ENCODE results near the gene NSG2.

GRCh38 chr5:174022384-174023095 lies 23.0 kb upstream of the NSG2 start:
- TF ChIP-seq POLR2A (IDR thresholded peaks at IDR 0.05): no peak
- TF ChIP-seq, protein P1, sequence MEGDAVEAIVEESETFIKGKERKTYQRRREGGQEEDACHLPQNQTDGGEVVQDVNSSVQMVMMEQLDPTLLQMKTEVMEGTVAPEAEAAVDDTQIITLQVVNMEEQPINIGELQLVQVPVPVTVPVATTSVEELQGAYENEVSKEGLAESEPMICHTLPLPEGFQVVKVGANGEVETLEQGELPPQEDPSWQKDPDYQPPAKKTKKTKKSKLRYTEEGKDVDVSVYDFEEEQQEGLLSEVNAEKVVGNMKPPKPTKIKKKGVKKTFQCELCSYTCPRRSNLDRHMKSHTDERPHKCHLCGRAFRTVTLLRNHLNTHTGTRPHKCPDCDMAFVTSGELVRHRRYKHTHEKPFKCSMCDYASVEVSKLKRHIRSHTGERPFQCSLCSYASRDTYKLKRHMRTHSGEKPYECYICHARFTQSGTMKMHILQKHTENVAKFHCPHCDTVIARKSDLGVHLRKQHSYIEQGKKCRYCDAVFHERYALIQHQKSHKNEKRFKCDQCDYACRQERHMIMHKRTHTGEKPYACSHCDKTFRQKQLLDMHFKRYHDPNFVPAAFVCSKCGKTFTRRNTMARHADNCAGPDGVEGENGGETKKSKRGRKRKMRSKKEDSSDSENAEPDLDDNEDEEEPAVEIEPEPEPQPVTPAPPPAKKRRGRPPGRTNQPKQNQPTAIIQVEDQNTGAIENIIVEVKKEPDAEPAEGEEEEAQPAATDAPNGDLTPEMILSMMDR (IDR thresholded peaks at IDR 0.05): no peak

All from stomach (tissue), 4 donors.